ENCODE data around the gene ZC3H8.

Gene ZC3H8

GRCh38 chr2:112164876-112165275 is 90.0 kb downstream of the ZC3H8 start:
- DNase-seq (ENCODE audit: low spot score): no peak

- no peak for DNase-seq (ENCODE audit: low spot score)
Observed at GRCh38 chr2:112163541-112163981, 91.3 kb downstream of the ZC3H8 start.

- DNase-seq (ENCODE audit: low spot score): no peak
Observed at GRCh38 chr2:112162956-112163355, 91.9 kb downstream of the ZC3H8 start.

GRCh38 chr2:112162341-112162740 is 92.5 kb downstream of the ZC3H8 start:
- no peak for DNase-seq (ENCODE audit: low spot score)
